GM21390 (cell line): ENCODE results near the gene ANKS1B.
A peak's percentile ranks its signal among the peaks of the same experiment; 100 is the strongest.

Source experiments
- ATAC-seq: cut with Tn5 transposase; IDR thresholded peaks from one replicate; pipeline ENCODE4 v1.9.1; 2021; ENCODE audit not compliant: unreplicated experiment

ANKS1B gene

DNA sequence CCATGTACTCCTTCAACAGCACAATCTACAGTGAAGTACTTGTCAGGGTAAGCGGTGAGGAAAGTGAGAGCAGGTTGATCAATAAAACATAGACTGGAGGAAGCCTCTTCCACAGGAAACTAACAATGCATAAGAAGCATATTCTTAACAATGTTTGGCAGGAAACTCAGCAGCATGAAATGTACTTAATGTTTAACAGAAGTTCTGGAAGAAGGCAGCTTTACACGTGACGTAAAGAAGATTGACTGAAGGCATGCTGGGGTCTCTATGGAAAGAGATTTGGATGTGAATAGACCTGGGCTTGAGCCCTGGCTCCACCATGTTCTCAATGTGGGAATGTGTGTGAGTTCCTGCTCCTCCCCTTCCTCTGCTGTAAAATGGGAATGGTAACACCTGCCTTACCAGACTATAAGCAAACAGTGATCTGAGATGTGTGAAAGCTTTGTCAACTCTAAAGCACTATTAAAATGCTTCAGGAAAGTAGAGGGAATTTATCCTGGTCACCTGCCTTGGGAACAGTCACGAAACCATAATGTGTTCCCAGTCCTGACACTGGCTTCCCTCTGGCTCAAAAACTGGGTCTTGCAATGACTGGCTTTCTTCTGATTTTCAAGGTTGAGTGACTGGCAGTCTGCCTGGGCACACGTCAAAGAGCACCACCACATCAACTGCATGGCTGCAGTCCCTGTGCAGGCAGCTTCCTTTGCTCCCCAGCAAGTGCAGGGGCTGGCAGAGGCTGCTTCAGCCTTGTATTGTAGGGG lies 955.0 kb downstream of the ANKS1B start:
- no peak for ATAC-seq

GRCh38 chr12:99027461-99027860 lies 957.3 kb downstream of the ANKS1B start:
- no peak for ATAC-seq

DNA sequence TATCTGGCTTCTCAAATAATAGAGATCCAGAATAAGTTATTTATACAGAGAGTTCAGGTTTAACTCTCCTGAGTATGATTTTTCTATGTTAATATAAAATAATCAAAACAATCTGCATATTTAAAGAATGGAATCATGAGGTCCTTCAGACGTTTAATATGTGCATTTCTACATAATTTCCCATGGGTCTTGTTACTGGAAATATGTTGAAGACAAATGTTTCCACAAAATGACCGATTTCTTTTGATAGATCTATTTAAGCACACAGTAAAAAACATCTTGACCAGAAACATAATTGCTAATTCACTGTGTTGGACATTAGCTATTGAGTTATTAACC lies 957.7 kb downstream of the ANKS1B start:
- no peak for ATAC-seq

- ATAC-seq = no peak
These were observed 958.2 kb downstream of the ANKS1B start for GRCh38 chr12:99026332-99027054.

DNA sequence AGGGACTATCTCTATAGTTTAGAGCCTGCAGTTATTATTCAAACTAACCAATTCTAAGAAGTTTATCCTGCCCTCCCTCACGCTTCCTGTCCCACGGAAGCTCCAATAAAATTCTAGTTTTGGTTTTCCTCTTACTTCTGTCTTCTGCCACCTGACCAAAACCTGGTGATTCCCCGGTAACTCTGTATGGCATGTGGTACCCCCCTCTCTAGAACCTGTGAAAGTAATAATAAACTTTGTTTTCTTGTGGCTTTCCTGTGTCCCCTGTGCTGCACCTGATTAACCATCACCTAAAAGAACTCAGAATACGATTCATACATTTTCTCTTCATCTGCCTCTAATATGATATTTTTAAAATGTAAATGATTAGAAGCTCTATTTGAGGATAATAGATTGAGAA lies 959.9 kb downstream of the ANKS1B start:
- ATAC-seq = no peak

DNA sequence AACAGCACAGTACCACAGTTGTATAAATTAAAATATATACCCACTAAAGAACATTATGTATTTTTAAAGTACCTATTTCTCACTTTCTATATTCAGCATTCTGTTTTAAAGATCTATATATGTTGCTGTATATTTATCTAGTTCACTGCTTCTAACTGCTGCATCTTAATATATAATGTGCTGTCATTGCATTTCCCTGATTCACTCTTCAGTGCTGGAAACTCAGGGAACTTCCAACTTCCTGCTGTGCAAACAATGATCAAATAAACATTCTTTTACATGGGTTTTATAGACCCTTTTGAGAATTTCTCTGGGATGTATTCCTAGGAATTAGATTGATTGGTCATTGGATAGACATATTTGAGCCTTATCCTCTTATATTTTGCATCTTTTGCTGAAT lies 960.5 kb downstream of the ANKS1B start:
- no peak for ATAC-seq

GRCh38 chr12:99020871-99021270 lies 963.9 kb downstream of the ANKS1B start:
- ATAC-seq = no peak

GRCh38 chr12:99019798-99020197 lies 964.9 kb downstream of the ANKS1B start:
- ATAC-seq = no peak

GRCh38 chr12:99017971-99018370 lies 966.8 kb downstream of the ANKS1B start:
- no peak for ATAC-seq

DNA sequence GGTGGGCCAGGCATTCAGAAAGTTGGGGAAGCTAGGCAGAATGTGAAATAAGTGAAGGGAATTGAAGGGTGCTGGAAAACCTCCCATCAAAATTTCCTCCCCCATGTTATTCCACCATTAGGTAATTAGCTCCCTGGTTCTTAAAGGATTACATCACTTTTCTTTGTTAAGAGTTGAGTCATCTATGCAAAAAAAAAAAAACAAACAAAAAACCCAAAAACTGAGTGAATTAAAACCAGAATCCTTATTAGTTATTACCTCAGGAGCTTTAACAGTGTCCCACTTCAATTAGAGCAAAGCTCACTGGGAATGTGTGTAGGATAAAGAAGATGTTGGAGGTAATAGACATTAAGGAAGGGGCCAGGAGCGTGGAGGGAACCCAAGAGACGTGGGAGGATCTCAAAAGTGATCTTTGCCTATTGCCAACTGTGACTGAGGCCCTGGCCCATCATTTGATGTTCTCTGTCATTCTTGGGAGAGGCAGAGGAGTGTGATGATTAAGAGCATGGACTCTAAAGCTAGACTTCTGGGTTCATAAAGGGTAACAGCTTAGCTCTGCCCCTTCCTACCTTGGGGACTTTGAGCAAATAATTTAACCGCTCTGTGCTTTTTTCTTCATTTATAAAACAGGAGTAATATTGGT lies 975.0 kb downstream of the ANKS1B start:
- ATAC-seq = no peak

DNA sequence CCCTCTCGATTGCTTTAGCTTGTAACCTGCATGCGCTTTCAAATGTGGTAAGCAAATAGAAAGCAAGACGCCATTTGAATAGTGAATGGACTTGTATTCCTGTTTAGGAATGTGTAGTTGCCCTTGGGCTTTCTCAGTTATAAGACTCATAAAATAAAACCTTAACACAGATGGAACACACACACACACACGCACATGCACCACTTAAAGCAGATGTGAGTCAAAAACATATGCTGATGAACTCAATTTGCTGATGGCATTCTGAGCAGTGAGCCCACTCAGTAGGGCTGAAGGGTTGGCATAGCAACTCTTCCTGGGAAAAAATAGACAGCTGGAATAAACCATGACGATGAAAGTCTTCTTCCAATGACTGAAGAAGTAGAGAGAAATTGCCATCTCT lies 979.1 kb downstream of the ANKS1B start:
- no peak for ATAC-seq

- no peak for ATAC-seq
These were observed 979.8 kb downstream of the ANKS1B start for GRCh38 chr12:99004799-99005466.

DNA sequence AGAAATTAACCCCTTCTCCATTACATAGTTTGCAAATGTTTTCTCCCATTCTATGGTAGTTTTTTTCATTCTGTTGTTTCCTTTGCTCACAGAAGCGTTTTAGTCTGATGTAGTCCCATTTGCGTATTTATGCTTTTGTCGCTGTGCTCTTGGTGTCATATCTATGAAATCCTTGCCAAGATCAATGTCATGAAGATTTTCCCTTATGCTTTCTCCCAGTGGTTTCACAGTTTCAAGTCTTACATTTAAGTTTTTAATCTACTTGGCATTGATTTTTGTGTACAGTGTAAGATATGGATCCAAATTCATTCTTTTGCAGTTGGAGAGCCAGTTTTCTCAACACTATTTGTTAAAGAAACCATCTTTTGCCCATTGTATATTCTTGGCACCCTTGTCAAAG lies 982.0 kb downstream of the ANKS1B start:
- ATAC-seq = no peak

- no peak for ATAC-seq
These were observed 982.6 kb downstream of the ANKS1B start for GRCh38 chr12:99002156-99002555.

- no peak for ATAC-seq
These were observed 985.2 kb downstream of the ANKS1B start for GRCh38 chr12:98999559-98999958.

GRCh38 chr12:98998697-98999299 lies 985.9 kb downstream of the ANKS1B start:
- ATAC-seq = peak; percentile 91

DNA sequence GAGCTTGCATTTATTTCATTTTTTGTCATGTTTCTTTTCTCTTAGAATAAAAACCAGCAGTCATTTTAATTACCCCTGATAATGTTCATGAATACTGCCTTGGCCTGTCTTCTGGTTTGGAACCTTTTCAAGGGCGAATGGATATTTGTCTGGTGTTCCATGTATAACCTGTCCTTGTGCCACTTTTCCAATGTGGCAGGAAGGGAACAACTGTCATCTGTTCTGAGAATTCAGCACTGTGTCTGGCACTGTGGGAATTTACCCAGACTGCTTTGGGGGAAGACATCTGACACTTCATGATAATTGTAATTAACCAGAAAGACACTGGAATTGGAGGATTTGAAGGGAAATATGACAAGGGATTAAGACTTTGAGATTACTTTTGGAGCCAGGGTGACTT lies 986.8 kb downstream of the ANKS1B start:
- ATAC-seq = no peak

DNA sequence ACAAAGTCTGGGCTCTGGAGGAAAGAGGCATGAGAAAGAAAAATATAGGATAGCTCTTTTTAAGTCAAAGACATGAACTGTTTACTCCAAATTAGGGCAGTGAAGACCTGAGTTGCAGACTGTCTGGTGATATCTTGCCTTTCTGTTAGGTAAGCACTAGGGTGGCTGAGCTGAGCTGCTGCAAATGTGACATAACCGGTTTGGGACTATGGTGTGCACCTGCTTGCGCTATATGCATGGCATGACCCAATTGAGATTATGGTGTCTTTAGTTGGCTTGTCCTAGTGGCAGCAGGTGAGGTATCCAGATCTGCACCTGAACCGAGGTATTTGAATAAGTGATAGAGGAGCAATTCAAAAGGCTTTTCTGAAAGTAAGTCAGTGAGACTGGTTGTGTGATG lies 994.1 kb downstream of the ANKS1B start:
- ATAC-seq = no peak

GRCh38 chr12:98985156-98985555 lies 999.6 kb downstream of the ANKS1B start:
- ATAC-seq = no peak

- ATAC-seq = no peak
These were observed 1001.1 kb downstream of the ANKS1B start for GRCh38 chr12:98983647-98984046.

DNA sequence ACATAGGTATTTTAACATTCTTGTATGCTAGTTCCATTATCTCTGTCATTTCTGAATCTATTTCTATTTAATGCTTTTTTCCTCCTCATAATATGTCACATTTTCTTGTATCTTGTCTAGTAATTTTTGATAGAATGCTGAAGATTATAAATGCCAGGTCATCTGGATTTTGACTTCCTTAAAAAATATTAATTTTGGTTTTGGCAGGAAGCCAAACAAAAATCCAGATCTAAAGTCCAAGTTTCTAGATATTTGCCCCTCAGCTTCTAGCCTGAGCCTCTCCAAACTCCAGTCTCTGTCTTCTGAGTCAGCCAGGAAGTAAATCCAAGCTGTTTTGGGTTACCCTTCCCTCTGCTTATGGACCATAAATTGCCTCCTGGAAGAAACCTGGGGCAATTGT lies 1004.2 kb downstream of the ANKS1B start:
- ATAC-seq = no peak
